VCaP (cell line): ENCODE data around the gene MLLT10.

ENCODE experiments used
- H3K27ac ChIP-seq: fragments of 450-650 bp; 2 replicates; pipeline ENCODE4 v1.5.1; 2017
- CTCF ChIP-seq: fragments of 450-650 bp; conservative IDR thresholded peaks from 2 replicates; pipeline ENCODE4 v1.5.1; 2017; ENCODE audit warnings: mild to moderate bottlenecking, moderate library complexity

Gene MLLT10

GRCh38 chr10:21746118-21746517 lies 212.1 kb downstream of the MLLT10 start:
- no peak overlapping the region for H3K27ac ChIP-seq
- TF ChIP-seq CTCF: no peak

- TF ChIP-seq CTCF: no peak
- no peak overlapping the region for H3K27ac ChIP-seq
These were observed 213.8 kb downstream of the MLLT10 start for GRCh38 chr10:21747809-21748208.

GRCh38 chr10:21749788-21750187 lies 215.8 kb downstream of the MLLT10 start:
- H3K27ac ChIP-seq: no peak overlapping the region
- no peak for TF ChIP-seq CTCF

- TF ChIP-seq CTCF: no peak
- peak overlapping the region; percentile 6; the same call in 1 of the 2 replicates for H3K27ac ChIP-seq
These were observed 216.4 kb downstream of the MLLT10 start for GRCh38 chr10:21750424-21750823.

GRCh38 chr10:21751341-21752310 lies 217.6 kb downstream of the MLLT10 start:
- no peak for TF ChIP-seq CTCF
- H3K27ac ChIP-seq: peak overlapping the region; percentile 6; the same call in 1 of the 2 replicates

GRCh38 chr10:21753497-21754270 lies 219.7 kb downstream of the MLLT10 start:
- no peak overlapping the region for H3K27ac ChIP-seq

More at GRCh38 chr10:21753497-21754270, 219.7 kb downstream of the MLLT10 start:
- no peak for TF ChIP-seq CTCF
